Adrenal gland (tissue), 12 donors: Measurements from ENCODE around the gene UQCRC1. TPM values are rescaled to one million over a fixed set of nuclear protein-coding genes. Genes with fewer than 3 reads are reported as not detected.
A peak's percentile ranks its signal among the peaks of the same experiment; 100 is the strongest.

Source experiments
- DNase-seq, 7 donors: peaks; one replicate each; pipeline ENCODE4 v3.0.0-alpha.2; 2019 to 2020
- H3K27ac ChIP-seq, 5 donors: fragments of 200-600 bp; sonication (generic) in 4 of 5; 1 replicate in 3 of 5; 2 replicates in 2 of 5; pipeline versions ENCODE4 v1.5.1 to v1.8.0; 2016 to 2020; ENCODE audit warnings: mild to moderate bottlenecking in 1 of 5
- H3K27me3 ChIP-seq: fragments of 200-600 bp; 2 replicates; pipeline ENCODE4 v1.8.0; 2021
- H3K36me3 ChIP-seq, 2 donors: fragments of 200-600 bp; replicated peaks in 1 of 2; 1 replicate in 1 of 2; 2 replicates in 1 of 2; pipeline versions ENCODE4 v1.5.1 to v1.8.0; 2018 to 2022
- H3K4me1 ChIP-seq, 2 donors: fragments of 200-600 bp; replicated peaks in 1 of 2; 1 replicate in 1 of 2; 2 replicates in 1 of 2; pipeline versions ENCODE4 v1.5.1 to v1.8.0; 2018 to 2021
- H3K4me3 ChIP-seq, 4 donors: fragments of 200-600 bp; sonication (generic) in 3 of 4; one replicate each; pipeline ENCODE4 v1.5.1; 2016 to 2018
- H3K9me3 ChIP-seq, 3 donors: fragments of 200-600 bp; sonication (generic) in 1 of 3; replicated peaks in 1 of 3; 1 replicate in 2 of 3; 2 replicates in 1 of 3; pipeline versions ENCODE4 v1.5.1 to v1.8.0; 2016 to 2021
- CTCF ChIP-seq, 6 experiments: fragments of 450-650 bp in 4 of 6; fragments of 200-600 bp in 2 of 6; sonication (generic) in 1 of 6; IDR thresholded peaks; 1 replicate in 5 of 6; 2 replicates in 1 of 6; pipeline versions ENCODE4 v1.5.1 to v1.8.0; 2016 to 2021; ENCODE audit warnings: antibody characterized with exemption in 6 of 6, mild to moderate bottlenecking in 2 of 6, moderate library complexity in 1 of 6
- POLR2A ChIP-seq, 2 donors: fragments of 450-650 bp; IDR thresholded peaks; one replicate each; pipeline ENCODE4 v1.6.1; 2017; ENCODE audit warnings: antibody characterized with exemption in 2 of 2, mild to moderate bottlenecking in 2 of 2, moderate library complexity in 1 of 2
- WGBS, 4 donors: extraction: QIAGEN DNeasy Blood & Tissue Kit in 2 of 4; methylation state at CpG; one replicate each; pipeline versions ENCODE4 v1.1.5 to v1.1.7; 2013 to 2017; 5-methylcytosine and 5-hydroxymethylcytosine counted together
- intact Hi-C, 2 donors: fragments of 100-400 bp; cut with DNase I; formaldehyde crosslinking; loops; one replicate each; pipeline versions ENCODE4 v1.14.1 to v1.15.0; 2022 to 2023
- polyA plus RNA-seq, 3 donors: library from polyadenylated mRNA; stranded (reverse); fragments of 200-250 nt in 2 of 3; fragments of 350-450 nt in 1 of 3; fragmentation: Illumina TruSeq in 1 of 3; extraction: RNeasy Lipid Tissue Mini Kit (QIAGEN cat#74804) in 1 of 3; gene quantifications; one replicate each; pipeline ENCODE4 v1.2.3, GENCODE V29; 2013 to 2014
- total RNA-seq, 9 donors: library from RNA; depleted of rRNA in 4 of 9; stranded (reverse); fragments of >200 nt in 4 of 9; fragments of 120-200 nt in 1 of 9; fragmentation: NEBNext Ultra II Directional in 1 of 9; extraction: Animal tissue kit (Norgen Biotek cat#: 25700) in 1 of 9; gene quantifications; one replicate each; pipeline versions ENCODE4 v1.1.0 to v1.2.4, GENCODE V29; 2013 to 2023
- donor health status: healthy with polysubstance abuse.
- donor health status: Bipolar disorder and iron deficiency.
- donor health status: DM: yes; HTN: yes; CAD: no.
- donor health status: DM: no; HTN: no; CAD: no.
- donor health status: DM: no; HTN: no; CAD: no.
- donor health status: DM: yes; HTN: yes; CAD: no.

UQCRC1 gene
- total and polyA plus RNA-seq, 12 donors = 201 to 418 (median 292) TPM

GRCh38 chr3:48556796-48557626, 52.4 kb downstream of the UQCRC1 start, which contains the start of gene PFKFB4:
TSS of gene PFKFB4 (minus strand) at chr3:48556803. CDS start at chr3:48556777, 26 bp downstream.
- TF ChIP-seq CTCF (IDR thresholded peaks at IDR 0.05) (peak in 3 of 6 experiments; percentile 5 to 29 (median 26)), POLR2A (IDR thresholded peaks at IDR 0.05) (no peak)
- H3K27me3 ChIP-seq = no peaks in the 10 kb centered on the region
- H3K9me3 ChIP-seq = no peaks in the 10 kb centered on the region
- DNase-seq = peak; percentile 99 to 100 (median 100)
- H3K27ac ChIP-seq = peak within 1 kb of the TSS in 3 of 5 donors; percentile 14 to 80 (median 76)
- H3K4me1 ChIP-seq = peaks cover 14 to 41% of the 10 kb centered on the region in 2 donors
- 0 to 1% (median 1%) methylated on average over 12 to 53 of the region's 53 CpGs for WGBS, 4 donors
- intact Hi-C loops = no loop called here
- H3K4me3 ChIP-seq = peak within 1 kb of the TSS in 2 of 4 donors; percentile 32 to 67
- no peaks in the 10 kb centered on the region for H3K36me3 ChIP-seq

- Histone ChIP-seq H3K4me1 (peaks cover 14 to 41% of the 10 kb centered on the region in 2 donors), H3K27ac (peak overlapping the region in 1 of 5 donors; percentile 57), H3K27me3 (no peaks in the 10 kb centered on the region), H3K36me3 (no peaks in the 10 kb centered on the region), H3K9me3 (no peaks in the 10 kb centered on the region), H3K4me3 (peak overlapping the region in 2 of 4 donors; percentile 28 to 67)
- no peak for TF ChIP-seq CTCF (IDR thresholded peaks at IDR 0.05)
- TF ChIP-seq POLR2A (IDR thresholded peaks at IDR 0.05) = peak in 1 of 2 donors; percentile 30
- DNase-seq = no peak
- 21 to 30% (median 25%) methylated on average over 11 to 29 of the region's 29 CpGs for WGBS, 4 donors
- intact Hi-C loops = no loop called here
Observed at GRCh38 chr3:48555949-48556795, 53.3 kb downstream of the UQCRC1 start.

- TF ChIP-seq CTCF (IDR thresholded peaks at IDR 0.05) = no peak
- no peak for TF ChIP-seq POLR2A (IDR thresholded peaks at IDR 0.05)
- no peak for DNase-seq
- 93 to 96% (median 95%) methylated on average over 10 of the region's 10 CpGs for WGBS, 4 donors
- Histone ChIP-seq H3K9me3 (no peaks in the 10 kb centered on the region), H3K27me3 (no peaks in the 10 kb centered on the region), H3K4me1 (peaks cover 10 to 33% of the 10 kb centered on the region in 2 donors), H3K4me3 (no peak overlapping the region), H3K36me3 (no peaks in the 10 kb centered on the region), H3K27ac (no peak overlapping the region)
- intact Hi-C loops = no loop called here
Observed at GRCh38 chr3:48555231-48555948, 54.1 kb downstream of the UQCRC1 start.
